Astrocyte (in vitro differentiated cells and primary cell): ENCODE measurements around the gene ILDR1.

Experiments
- CTCF ChIP-seq: IDR thresholded peaks from 2 replicates; pipeline ENCODE4 v1.5.1; 2011; ENCODE audit warnings: low read depth, mild to moderate bottlenecking, inconsistent platforms, low read length, moderate library complexity; ENCODE audit not compliant: insufficient read depth
- EZH2 ChIP-seq: IDR thresholded peaks from 2 replicates; pipeline ENCODE4 v1.6.1; 2012; ENCODE audit warnings: mild to moderate bottlenecking, low read length, inconsistent platforms; ENCODE audit not compliant: insufficient read depth

- TF ChIP-seq EZH2 (no peak), CTCF (no peak)
Observed at GRCh38 chr3:122024800-122025199, 2.8 kb upstream of the ILDR1 start.
